Gastroesophageal sphincter (tissue), 4 donors: ENCODE results near the gene SESTD1. TPM values are rescaled to one million over a fixed set of nuclear protein-coding genes. Genes with fewer than 3 reads are reported as not detected.
A peak's percentile ranks its signal among the peaks of the same experiment; 100 is the strongest.

Experiments used
- ATAC-seq: fragments of 150-250 bp; one replicate; pipeline ENCODE4 v1.9.1; 2016; ENCODE audit warnings: mild to moderate bottlenecking, moderate library complexity
- H3K27ac ChIP-seq, 4 donors: fragments of 200-600 bp; sonication (generic) in 3 of 4; 1 replicate in 3 of 4; 2 replicates in 1 of 4; pipeline ENCODE4 v1.5.1; 2016 to 2019
- H3K27me3 ChIP-seq: fragments of 200-600 bp; sonication (generic); one replicate; pipeline ENCODE4 v1.5.1; 2019
- H3K36me3 ChIP-seq, 2 donors: fragments of 200-600 bp; sonication (generic); one replicate each; pipeline ENCODE4 v1.5.1; 2019; ENCODE audit warnings: control low read depth in 1 of 2
- H3K4me1 ChIP-seq, 3 donors: fragments of 200-600 bp; sonication (generic); 1 replicate in 2 of 3; 2 replicates in 1 of 3; pipeline ENCODE4 v1.5.1; 2016 to 2019; ENCODE audit warnings: control low read depth in 2 of 3
- H3K4me3 ChIP-seq, 2 donors: fragments of 200-600 bp; sonication (generic); one replicate each; pipeline ENCODE4 v1.5.1; 2019; ENCODE audit warnings: mild to moderate bottlenecking in 1 of 2, moderate library complexity in 1 of 2
- H3K9me3 ChIP-seq, 3 donors: fragments of 200-600 bp; sonication (generic); one replicate each; pipeline ENCODE4 v1.5.1; 2017 to 2019; ENCODE audit warnings: control low read depth in 2 of 3
- EP300 ChIP-seq: sonication (generic); formaldehyde crosslinking; IDR thresholded peaks from one replicate; pipeline ENCODE4 v1.6.1; 2017; ENCODE audit warnings: antibody characterized with exemption, mild to moderate bottlenecking
- POLR2A ChIP-seq, 2 donors: fragments of 450-650 bp; IDR thresholded peaks; one replicate each; pipeline ENCODE4 v1.6.1; 2017; ENCODE audit warnings: antibody characterized with exemption in 2 of 2, mild to moderate bottlenecking in 2 of 2, moderate library complexity in 1 of 2
- POLR2AphosphoS5 ChIP-seq: sonication (generic); formaldehyde crosslinking; IDR thresholded peaks from one replicate; pipeline ENCODE4 v1.6.1; 2017; ENCODE audit warnings: antibody characterized with exemption
- WGBS, 2 donors: methylation state at CpG; one replicate each; pipeline ENCODE4 v1.1.5; 2018; ENCODE audit warnings: low coverage in 1 of 2; 5-methylcytosine and 5-hydroxymethylcytosine counted together
- total RNA-seq, 4 donors: library from RNA; depleted of rRNA; stranded (reverse); fragments of >200 nt; gene quantifications; one replicate each; pipeline ENCODE4 v1.1.0, GENCODE V29; 2016
- TF ChIP-seq, protein P1 (sequence below), 4 experiments: fragments of 200-600 bp in 2 of 4; fragments of 450-650 bp in 2 of 4; sonication (generic) in 1 of 4; IDR thresholded peaks; one replicate each; pipeline ENCODE4 v1.5.1; 2017 to 2019; ENCODE audit warnings: antibody characterized with exemption in 4 of 4, mild to moderate bottlenecking in 2 of 4, moderate library complexity in 2 of 4

The SESTD1 gene
- total RNA-seq, 4 donors from 2014 or later: 47.9 to 103 (median 68.5) TPM

DNA sequence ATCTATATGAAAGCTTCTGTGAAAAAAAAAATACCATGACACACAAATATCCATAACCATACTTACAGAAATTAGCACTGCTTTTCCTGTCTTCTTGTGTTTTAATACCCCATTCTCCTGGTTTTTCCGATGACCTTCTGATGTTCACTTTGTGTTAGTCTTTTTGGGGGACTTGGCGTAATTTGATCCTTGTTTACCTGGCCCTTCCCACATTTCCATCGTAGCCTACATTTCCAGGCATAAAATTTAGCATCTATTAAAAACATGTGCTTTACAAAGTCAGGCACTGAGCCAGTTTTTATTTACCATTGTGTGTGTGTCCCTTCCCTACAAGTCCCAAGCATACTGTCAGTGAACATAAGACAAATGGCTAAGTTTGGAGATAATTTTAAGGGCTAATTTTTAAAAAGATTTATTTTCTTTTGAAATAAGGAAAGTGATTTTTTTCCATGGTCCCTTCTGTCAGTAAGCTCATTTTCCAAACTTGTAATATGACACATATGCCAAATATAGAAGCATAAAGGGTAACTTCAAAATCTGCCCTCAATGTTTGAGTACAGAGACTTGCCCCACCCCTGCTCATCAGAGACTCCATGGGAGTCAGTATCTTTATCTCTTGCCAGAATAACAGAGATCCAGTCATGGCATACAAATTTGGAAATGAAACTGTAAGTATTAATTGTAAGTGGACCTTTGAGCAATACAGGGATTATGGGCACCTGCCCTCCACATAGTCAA lies 27.3 kb downstream of the SESTD1 start:
- Histone ChIP-seq H3K9me3 (no peaks in the 10 kb centered on the region), H3K27ac (no peak overlapping the region), H3K36me3 (no peaks in the 10 kb centered on the region), H3K4me3 (no peak overlapping the region), H3K27me3 (no peaks in the 10 kb centered on the region), H3K4me1 (peaks cover 12 to 65% (median 18%) of the 10 kb centered on the region in 3 donors)
- ATAC-seq: no peak
- no peak for TF ChIP-seq POLR2AphosphoS5
- no peak for TF ChIP-seq POLR2A (IDR thresholded peaks at IDR 0.05)
- TF ChIP-seq EP300: no peak
- TF ChIP-seq, protein P1, sequence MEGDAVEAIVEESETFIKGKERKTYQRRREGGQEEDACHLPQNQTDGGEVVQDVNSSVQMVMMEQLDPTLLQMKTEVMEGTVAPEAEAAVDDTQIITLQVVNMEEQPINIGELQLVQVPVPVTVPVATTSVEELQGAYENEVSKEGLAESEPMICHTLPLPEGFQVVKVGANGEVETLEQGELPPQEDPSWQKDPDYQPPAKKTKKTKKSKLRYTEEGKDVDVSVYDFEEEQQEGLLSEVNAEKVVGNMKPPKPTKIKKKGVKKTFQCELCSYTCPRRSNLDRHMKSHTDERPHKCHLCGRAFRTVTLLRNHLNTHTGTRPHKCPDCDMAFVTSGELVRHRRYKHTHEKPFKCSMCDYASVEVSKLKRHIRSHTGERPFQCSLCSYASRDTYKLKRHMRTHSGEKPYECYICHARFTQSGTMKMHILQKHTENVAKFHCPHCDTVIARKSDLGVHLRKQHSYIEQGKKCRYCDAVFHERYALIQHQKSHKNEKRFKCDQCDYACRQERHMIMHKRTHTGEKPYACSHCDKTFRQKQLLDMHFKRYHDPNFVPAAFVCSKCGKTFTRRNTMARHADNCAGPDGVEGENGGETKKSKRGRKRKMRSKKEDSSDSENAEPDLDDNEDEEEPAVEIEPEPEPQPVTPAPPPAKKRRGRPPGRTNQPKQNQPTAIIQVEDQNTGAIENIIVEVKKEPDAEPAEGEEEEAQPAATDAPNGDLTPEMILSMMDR (IDR thresholded peaks at IDR 0.05): no peak
- WGBS, 2 donors: 68 to 91% methylated on average over 3 of the region's 3 CpGs

DNA sequence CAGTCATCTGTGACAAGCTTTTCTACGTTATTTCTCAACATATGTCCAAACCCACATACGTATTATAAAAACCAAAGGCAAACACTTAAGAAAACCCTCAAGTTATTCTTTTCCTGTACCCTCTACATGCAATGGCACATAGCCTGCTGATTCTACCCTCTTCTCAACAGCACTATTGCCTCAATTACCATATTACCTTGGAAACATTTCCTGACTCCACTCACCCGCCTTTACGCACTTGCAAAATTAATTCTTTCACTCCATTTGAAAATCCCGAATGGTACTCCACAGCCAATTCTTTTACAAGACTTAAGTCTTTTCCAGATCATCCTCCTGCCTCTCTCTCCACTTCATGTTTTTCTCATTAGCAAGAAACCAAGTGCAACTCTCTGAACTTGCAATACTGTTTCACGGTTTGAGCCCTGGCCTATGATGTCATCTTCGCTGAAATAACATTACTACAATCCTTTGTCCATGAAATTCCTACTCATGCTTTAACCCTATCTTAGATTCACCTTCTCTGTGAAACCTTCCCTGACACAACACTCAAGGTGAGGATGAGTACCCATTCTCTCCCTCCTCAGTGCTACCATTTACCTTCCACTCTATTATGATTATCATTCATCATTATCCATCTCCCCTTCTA lies 29.0 kb downstream of the SESTD1 start:
- H3K36me3 ChIP-seq: no peaks in the 10 kb centered on the region
- H3K27ac ChIP-seq: no peak overlapping the region
- H3K4me3 ChIP-seq: no peak overlapping the region
- no peaks in the 10 kb centered on the region for H3K9me3 ChIP-seq
- peaks cover 11 to 66% (median 18%) of the 10 kb centered on the region in 3 donors for H3K4me1 ChIP-seq
- ATAC-seq: peak; percentile 48
- no peak for TF ChIP-seq EP300
- TF ChIP-seq, protein P1 (IDR thresholded peaks at IDR 0.05): no peak
- 79 to 88% methylated on average over 7 of the region's 7 CpGs for WGBS, 2 donors
- no peaks in the 10 kb centered on the region for H3K27me3 ChIP-seq

DNA sequence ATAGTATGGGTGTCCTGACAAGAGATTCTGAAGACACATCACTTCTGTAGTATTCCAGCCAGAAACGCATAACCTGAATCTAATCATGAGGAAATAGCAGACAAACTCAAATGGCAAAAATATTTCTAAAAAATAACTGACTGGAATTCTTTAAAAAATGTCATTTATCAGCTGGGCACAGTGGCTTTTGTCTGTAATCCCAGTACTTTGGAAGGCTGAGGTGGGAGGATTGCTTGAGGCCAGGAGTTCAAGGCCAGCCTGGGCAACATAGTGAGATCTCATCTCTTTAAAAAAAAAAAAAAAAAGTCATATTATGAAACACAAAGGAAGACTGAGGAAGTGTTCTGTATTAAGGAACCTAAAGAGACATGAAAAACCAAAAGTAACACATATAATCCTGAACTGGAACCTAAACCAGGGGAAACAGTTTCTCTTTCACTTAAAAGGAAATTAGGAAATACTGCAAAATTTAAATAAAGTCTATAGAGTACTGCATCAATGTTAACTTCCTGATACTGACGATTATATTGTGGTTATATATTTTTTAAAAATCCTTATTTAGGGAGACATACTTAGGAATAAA lies 29.9 kb downstream of the SESTD1 start:
- Histone ChIP-seq H3K9me3 (no peaks in the 10 kb centered on the region), H3K27me3 (no peaks in the 10 kb centered on the region), H3K36me3 (no peaks in the 10 kb centered on the region), H3K27ac (no peak overlapping the region), H3K4me1 (peaks cover 5 to 58% (median 18%) of the 10 kb centered on the region in 3 donors), H3K4me3 (no peak overlapping the region)
- ATAC-seq: no peak
- TF ChIP-seq, protein P1 (IDR thresholded peaks at IDR 0.05): no peak
- no peak for TF ChIP-seq POLR2AphosphoS5
- TF ChIP-seq POLR2A (IDR thresholded peaks at IDR 0.05): no peak
- TF ChIP-seq EP300: no peak
- WGBS, 2 donors: 69 to 71% methylated on average over 1 to 2 of the region's 2 CpGs

DNA sequence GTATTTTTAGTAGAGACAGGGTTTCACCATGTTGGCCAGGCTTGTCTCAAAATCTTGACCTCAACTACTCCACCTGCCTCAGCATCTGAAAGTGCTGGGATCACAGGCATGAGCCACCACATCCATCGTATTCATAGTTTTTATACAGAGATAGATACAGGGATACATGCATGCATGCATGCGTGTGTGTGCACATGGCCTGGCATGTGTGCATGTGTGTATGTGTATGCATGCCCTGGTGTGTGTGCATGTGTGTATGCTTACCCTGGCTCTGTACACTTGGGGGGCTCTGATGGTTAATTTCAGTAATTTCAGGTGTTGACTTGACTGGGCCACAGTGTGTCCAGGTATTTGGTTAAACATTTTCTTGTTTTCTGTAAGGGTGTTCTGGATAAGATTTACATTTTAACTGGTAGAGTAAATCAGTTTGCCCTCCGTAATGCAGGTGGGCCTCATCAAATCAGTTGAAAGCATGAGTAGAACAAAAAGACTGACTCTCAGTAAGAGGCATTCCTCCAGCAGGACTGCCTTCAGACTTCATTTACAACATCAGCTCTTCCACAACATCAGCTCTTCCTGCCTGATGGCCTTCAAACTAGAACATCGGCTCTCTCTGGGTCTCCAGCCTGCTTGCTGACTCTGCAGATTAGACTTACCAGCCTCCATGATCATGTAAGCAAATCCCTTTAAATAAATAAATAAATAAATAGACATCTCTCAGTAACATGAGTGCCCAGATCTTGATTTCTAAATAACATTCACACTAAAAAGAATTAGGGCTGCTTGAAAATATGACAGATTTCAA lies 30.8 kb downstream of the SESTD1 start:
- ATAC-seq: no peak
- H3K4me3 ChIP-seq: no peak overlapping the region
- H3K4me1 ChIP-seq: peaks cover 0 to 49% (median 13%) of the 10 kb centered on the region in 3 donors
- no peaks in the 10 kb centered on the region for H3K27me3 ChIP-seq
- TF ChIP-seq EP300 (no peak), POLR2A (IDR thresholded peaks at IDR 0.05) (no peak), POLR2AphosphoS5 (no peak)
- TF ChIP-seq, protein P1 (IDR thresholded peaks at IDR 0.05): no peak
- H3K27ac ChIP-seq: no peak overlapping the region
- no peaks in the 10 kb centered on the region for H3K9me3 ChIP-seq
- H3K36me3 ChIP-seq: no peaks in the 10 kb centered on the region
- 79 to 100% methylated on average over 3 of the region's 4 CpGs for WGBS, 2 donors
